Endodermal cell (in vitro differentiated cells): ENCODE results near the gene RASGRF2. TPM values are rescaled to one million over a fixed set of nuclear protein-coding genes. Genes with fewer than 3 reads are reported as not detected.

Experiments
- DNase-seq: peaks from one replicate; pipeline ENCODE4 v3.0.0-alpha.2; 2017
- H3K27ac ChIP-seq: 2 replicates; pipeline ENCODE4 v1.5.1; 2013; ENCODE audit warnings: mild to moderate bottlenecking, low read depth, low read length, moderate library complexity
- H3K27me3 ChIP-seq: 2 replicates; pipeline ENCODE4 v1.6.1; 2013; ENCODE audit warnings: mild to moderate bottlenecking, low read length, moderate library complexity; ENCODE audit not compliant: insufficient read depth, control insufficient read depth, poor library complexity, severe bottlenecking
- H3K36me3 ChIP-seq: 2 replicates; pipeline ENCODE4 v1.7.0; 2013; ENCODE audit warnings: mild to moderate bottlenecking, low read length, moderate library complexity; ENCODE audit not compliant: control insufficient read depth, insufficient read depth
- H3K4me1 ChIP-seq: one replicate; pipeline ENCODE4 v1.7.0; 2013; ENCODE audit warnings: low read length; ENCODE audit not compliant: control insufficient read depth, insufficient read depth
- H3K4me3 ChIP-seq: 2 replicates; pipeline ENCODE4 v1.5.1; 2013; ENCODE audit warnings: mild to moderate bottlenecking, low read length, moderate library complexity
- H3K9ac ChIP-seq: 2 replicates; pipeline ENCODE4 v1.6.1; 2013; ENCODE audit warnings: mild to moderate bottlenecking, low read length, moderate library complexity; ENCODE audit not compliant: poor library complexity, severe bottlenecking; ENCODE audit errors: extremely low read depth
- H3K9me3 ChIP-seq: 2 replicates; pipeline ENCODE4 v1.6.1; 2013; ENCODE audit warnings: mild to moderate bottlenecking, low read length, moderate library complexity; ENCODE audit not compliant: control insufficient read depth
- H3K27ac Mint-ChIP-seq: 2 replicates; pipeline ENCODE4 v1.8.0; 2020; ENCODE audit warnings: mixed read lengths
- H3K27me3 Mint-ChIP-seq: 2 replicates; pipeline ENCODE4 v1.8.0; 2021; ENCODE audit warnings: mild to moderate bottlenecking, mixed read lengths; ENCODE audit not compliant: insufficient read depth
- H3K36me3 Mint-ChIP-seq: 2 replicates; pipeline ENCODE4 v1.8.0; 2020; ENCODE audit warnings: low read depth, mixed read lengths
- H3K4me1 Mint-ChIP-seq: 2 replicates; pipeline ENCODE4 v1.8.0; 2020; ENCODE audit warnings: mixed read lengths
- H3K4me3 Mint-ChIP-seq: 2 replicates; pipeline ENCODE4 v1.8.0; 2020; ENCODE audit warnings: mild to moderate bottlenecking, moderate library complexity, mixed read lengths
- H3K9me3 Mint-ChIP-seq: 2 replicates; pipeline ENCODE4 v1.8.0; 2020; ENCODE audit warnings: mild to moderate bottlenecking, mixed read lengths
- CTCF ChIP-seq: fragments of 200-600 bp; sonication (generic); conservative IDR thresholded peaks from 2 replicates; pipeline ENCODE4 v1.5.0; 2021; ENCODE audit warnings: antibody characterized with exemption, mild to moderate bottlenecking
- WGBS, 2 experiments: methylation state at CpG; one replicate each; pipeline versions ENCODE4 v1.1.5 to v1.1.7; 2013; ENCODE audit warnings: missing lambda C conversion rate in 2 of 2, mixed read lengths in 1 of 2; ENCODE audit not compliant: insufficient coverage in 1 of 2, insufficient read length in 1 of 2; 5-methylcytosine and 5-hydroxymethylcytosine counted together
- total RNA-seq, 2 donors: library from RNA; stranded (reverse); fragmentation: NEBNext Ultra II Directional in 1 of 2; extraction: Animal tissue kit (Norgen Biotek cat#: 25700) in 1 of 2; gene quantifications; 2 replicates in 1 of 2; 3 replicates in 1 of 2; pipeline ENCODE4 v1.2.1, GENCODE V29; 2021

RASGRF2 gene
- total RNA-seq, 2 donors from 2014 or later = 0.64 to 14.4 TPM

- H3K27me3 ChIP-seq = no peaks in the 10 kb centered on the region
- no peaks in the 10 kb centered on the region for H3K27me3 Mint-ChIP-seq
- H3K4me1 Mint-ChIP-seq = no peaks in the 10 kb centered on the region
- no peak overlapping the region for H3K4me3 Mint-ChIP-seq
- H3K9me3 ChIP-seq = no peaks in the 10 kb centered on the region
- no peaks in the 10 kb centered on the region for H3K36me3 ChIP-seq
- H3K27ac Mint-ChIP-seq = no peak overlapping the region
- no peaks in the 10 kb centered on the region for H3K36me3 Mint-ChIP-seq
- TF ChIP-seq CTCF = no peak
- H3K27ac ChIP-seq = no peak overlapping the region
- H3K4me1 ChIP-seq = no peaks in the 10 kb centered on the region
- DNase-seq = no peak
- no peak overlapping the region for H3K4me3 ChIP-seq
- H3K9me3 Mint-ChIP-seq = no peaks in the 10 kb centered on the region
- no peak overlapping the region for H3K9ac ChIP-seq
Observed at GRCh38 chr5:80920333-80920732, 39.8 kb upstream of the RASGRF2 start.

GRCh38 chr5:80921026-80921425 is 39.1 kb upstream of the RASGRF2 start:
- Mint-ChIP-seq H3K4me1 (no peaks in the 10 kb centered on the region), H3K36me3 (no peaks in the 10 kb centered on the region), H3K9me3 (no peaks in the 10 kb centered on the region), H3K27ac (no peak overlapping the region), H3K4me3 (no peak overlapping the region), H3K27me3 (no peaks in the 10 kb centered on the region)
- H3K4me3 ChIP-seq = no peak overlapping the region
- no peak overlapping the region for H3K27ac ChIP-seq
- no peak overlapping the region for H3K9ac ChIP-seq
- H3K9me3 ChIP-seq = no peaks in the 10 kb centered on the region
- no peaks in the 10 kb centered on the region for H3K36me3 ChIP-seq
- no peaks in the 10 kb centered on the region for H3K4me1 ChIP-seq
- TF ChIP-seq CTCF = no peak
- H3K27me3 ChIP-seq = no peaks in the 10 kb centered on the region
- DNase-seq = peak; percentile 79

- H3K4me3 ChIP-seq = no peak overlapping the region
- H3K4me1 Mint-ChIP-seq = no peaks in the 10 kb centered on the region
- H3K9me3 ChIP-seq = no peaks in the 10 kb centered on the region
- TF ChIP-seq CTCF = no peak
- H3K9me3 Mint-ChIP-seq = no peaks in the 10 kb centered on the region
- no peaks in the 10 kb centered on the region for H3K36me3 ChIP-seq
- H3K27ac Mint-ChIP-seq = no peak overlapping the region
- H3K27ac ChIP-seq = no peak overlapping the region
- no peaks in the 10 kb centered on the region for H3K4me1 ChIP-seq
- H3K27me3 Mint-ChIP-seq = no peaks in the 10 kb centered on the region
- 100% methylated on average over 1 of the region's 1 CpG for WGBS, 2 experiments
- no peak for DNase-seq
- H3K36me3 Mint-ChIP-seq = no peaks in the 10 kb centered on the region
- H3K27me3 ChIP-seq = no peaks in the 10 kb centered on the region
- no peak overlapping the region for H3K9ac ChIP-seq
- no peak overlapping the region for H3K4me3 Mint-ChIP-seq
Observed at GRCh38 chr5:80925931-80926330, 34.2 kb upstream of the RASGRF2 start.
